RWPE1 (cell line): Measurements from ENCODE around the gene STK32C.
"Not testable (repeated sequence)": the region's sequence is repeated elsewhere in the genome, so short reads cannot be mapped to it uniquely, and the experiment has no call there.

ENCODE experiments used
- CTCF ChIA-PET: fragments of 350-600 bp; sonication (Branson Sonifier 250); formaldehyde crosslinking; extraction: SDS; loops from one replicate; lab custom pipeline; 2021; lab: Yijun Ruan, JAX
- POLR2A ChIA-PET: fragments of 400-600 bp; formaldehyde crosslinking; extraction: SDS; loops from one replicate; lab custom pipeline; 2020; ENCODE audit warnings: antibody characterized with exemption; ENCODE audit not compliant: low non-redundant PET; lab: Yijun Ruan, JAX
- DNase-seq: peaks from one replicate; pipeline ENCODE4 v3.0.0; 2012; ENCODE audit warnings: low spot score
- H3K27ac ChIP-seq: fragments of 450-650 bp; 2 replicates; pipeline ENCODE4 v1.5.1; 2017
- CTCF ChIP-seq: fragments of 450-650 bp; conservative IDR thresholded peaks from 2 replicates; pipeline ENCODE4 v1.5.1; 2017; ENCODE audit warnings: low read depth, mild to moderate bottlenecking

Gene STK32C

DNA sequence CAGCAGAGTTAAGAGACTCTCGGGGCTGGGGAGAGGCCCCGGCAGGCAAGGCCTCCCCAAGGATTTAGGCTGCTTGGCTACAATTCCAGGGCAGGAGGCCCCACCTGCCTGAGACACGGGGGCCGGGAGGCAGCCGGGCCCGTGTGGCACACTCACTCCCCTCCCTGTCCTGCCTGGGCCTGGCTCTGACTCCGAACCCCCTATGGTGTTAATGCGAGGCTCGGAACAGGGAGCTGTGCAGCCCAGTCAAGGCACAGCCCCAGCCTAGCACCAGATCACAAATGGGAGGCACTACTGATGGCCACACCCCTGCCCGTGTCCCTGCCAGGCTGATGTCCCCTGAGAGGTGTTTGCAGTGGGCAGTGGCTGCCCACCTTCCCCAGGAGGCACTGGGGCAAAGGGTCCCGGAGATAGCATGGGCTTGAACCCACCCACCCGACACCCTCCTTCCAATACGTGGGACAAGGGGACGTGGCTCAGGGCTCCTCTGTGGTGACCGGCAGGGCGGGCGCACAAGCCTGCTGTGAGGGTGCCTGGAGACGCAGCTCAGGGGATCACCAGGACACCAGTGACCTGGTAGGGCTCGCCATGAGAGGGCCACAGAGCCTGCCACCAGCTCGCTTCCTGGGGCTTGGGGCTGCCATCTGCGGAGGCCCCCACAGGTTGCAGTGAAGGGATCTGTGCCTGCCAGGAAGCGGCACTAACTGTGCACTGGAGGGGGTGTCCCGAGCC, 84.0 kb downstream of the STK32C start:
- POLR2A ChIA-PET, result no interaction called here
- no peak overlapping the region for H3K27ac ChIP-seq
- CTCF ChIA-PET, result interaction anchor here (0.5 to 2.5 kb wide), 9 partner anchors 11 to 441 kb away, joined by 3 to 10 read pairs (median 4); no protein-coding TSS in a partner anchor
- no peak for TF ChIP-seq CTCF
- DNase-seq, result no peak

- ChIA-PET CTCF (interaction anchor here (0.5 to 2.5 kb wide), 7 partner anchors 11 to 441 kb away, joined by 3 to 10 read pairs (median 4); no protein-coding TSS in a partner anchor), POLR2A (no interaction called here)
- H3K27ac ChIP-seq, result no peak overlapping the region
- DNase-seq, result peak; percentile 82
- TF ChIP-seq CTCF, result peak; percentile 80
These were observed 84.6 kb downstream of the STK32C start for GRCh38 chr10:132223156-132223590.

GRCh38 chr10:132222726-132223125, 85.0 kb downstream of the STK32C start:
- POLR2A ChIA-PET, result no interaction called here

GRCh38 chr10:132220996-132221395, 86.8 kb downstream of the STK32C start:
- CTCF ChIA-PET, DNase-seq, POLR2A ChIA-PET, H3K27ac ChIP-seq: not testable (repeated sequence)

More at GRCh38 chr10:132222726-132223125, 85.0 kb downstream of the STK32C start:
- no peak for DNase-seq
- H3K27ac ChIP-seq, result no peak overlapping the region
- CTCF ChIA-PET, result interaction anchor here (0.5 to 2.5 kb wide), 7 partner anchors 76 to 276 kb away, joined by 3 to 10 read pairs (median 4); no protein-coding TSS in a partner anchor
- no peak for TF ChIP-seq CTCF

DNA sequence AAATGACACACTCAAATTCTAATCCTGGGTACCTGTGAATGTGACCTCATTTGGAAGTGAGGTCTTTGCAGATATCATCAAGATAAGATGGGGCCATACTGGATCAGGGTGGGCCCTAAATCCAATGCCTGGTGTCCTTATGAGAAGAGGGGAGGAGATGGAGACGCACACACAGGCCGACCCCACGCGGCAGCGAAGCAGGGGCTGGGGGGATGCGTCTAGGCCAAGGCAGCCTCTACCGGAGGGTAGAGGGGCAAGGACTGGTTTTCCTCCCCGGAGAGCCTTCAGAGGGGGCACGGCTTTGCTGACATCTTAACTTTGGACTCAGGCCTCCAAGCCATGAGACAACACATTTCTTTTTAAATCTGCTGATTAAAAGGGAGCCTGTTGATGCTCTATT, 87.7 kb downstream of the STK32C start:
- no peak for TF ChIP-seq CTCF
- POLR2A ChIA-PET, result no interaction called here

GRCh38 chr10:132219486-132219885, 88.3 kb downstream of the STK32C start:
- ChIA-PET POLR2A (no interaction called here), CTCF (no interaction called here)
- no peak for DNase-seq
- no peak overlapping the region for H3K27ac ChIP-seq
- TF ChIP-seq CTCF, result no peak

More for the DNA sequence above, 87.7 kb downstream of the STK32C start:
- no peak for DNase-seq
- CTCF ChIA-PET, result no interaction called here
- no peak overlapping the region for H3K27ac ChIP-seq

DNA sequence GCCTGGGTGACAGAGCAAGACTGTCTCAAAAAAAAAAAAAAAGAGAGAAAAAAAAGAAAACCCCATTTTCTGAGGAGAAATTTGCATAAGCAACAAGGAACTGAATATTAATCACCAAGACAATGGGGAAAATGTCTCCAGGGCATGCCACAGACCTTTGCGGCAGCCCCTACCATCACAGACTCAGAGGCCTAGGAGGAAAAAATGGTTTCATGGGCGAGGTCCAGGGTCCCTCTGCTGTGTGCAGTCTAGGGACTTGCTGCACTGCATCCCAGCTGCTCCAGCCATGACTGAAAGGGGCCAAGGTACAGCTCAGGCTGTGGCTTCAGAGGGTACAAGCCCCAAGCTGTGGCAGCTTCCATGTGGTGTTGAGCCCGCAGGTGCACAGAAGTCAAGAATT, 91.3 kb downstream of the STK32C start:
- CTCF ChIA-PET, result interaction anchor here (1.0 kb wide), 1 partner anchor 137 kb away, joined by 4 read pairs; no protein-coding TSS in a partner anchor
- H3K27ac ChIP-seq, DNase-seq, POLR2A ChIA-PET: not testable (repeated sequence)
